IPS DF 19.7 (cell line): ENCODE results near the gene TGFBR1.

Experiments
- DNase-seq: peaks from one replicate; pipeline ENCODE4 v3.0.0-alpha.2; 2013; ENCODE audit warnings: low read depth, low spot score

The TGFBR1 gene

DNA sequence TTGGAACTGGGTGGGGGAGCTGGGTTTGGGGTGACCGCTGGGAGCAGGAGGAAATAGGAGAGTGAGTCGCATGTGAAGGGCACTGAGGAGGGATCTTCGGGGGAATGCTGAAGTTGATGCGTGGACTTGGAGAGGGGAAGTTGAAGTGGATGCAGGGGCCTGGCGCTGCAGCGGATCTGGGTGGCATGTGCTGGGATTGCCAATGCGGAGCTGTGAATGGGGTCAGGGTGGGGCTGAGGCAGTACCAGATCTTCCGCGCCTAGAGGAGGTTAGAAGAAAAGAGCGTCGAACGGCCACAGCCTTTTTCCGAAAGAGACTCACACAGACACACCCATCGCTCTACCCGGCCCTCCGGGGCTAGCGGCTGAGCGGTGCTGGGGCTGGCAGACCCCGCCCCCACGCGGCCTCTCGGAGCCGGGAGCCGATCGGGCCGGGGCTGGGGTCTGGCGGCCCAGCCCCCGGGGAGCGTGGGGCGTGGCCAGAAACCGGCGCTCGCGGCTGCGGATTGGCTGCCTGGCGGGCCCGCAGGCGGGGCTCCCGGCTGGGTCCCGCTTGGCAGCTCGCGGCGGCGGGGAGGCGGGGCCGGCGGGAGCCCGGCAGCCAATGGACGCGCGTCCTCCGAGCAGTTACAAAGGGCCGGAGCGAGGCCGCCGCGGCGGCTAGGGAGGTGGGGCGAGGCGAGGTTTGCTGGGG is at the start of gene TGFBR1:
Gene TGFBR1, plus strand, starts transcription at position 655 of the 693 bp plus-strand sequence. CDS start 93 bp downstream, outside the sequence.
- DNase-seq = peak; percentile 45

GRCh38 chr9:99055384-99055783 is 49.5 kb upstream of the TGFBR1 start:
- no peak for DNase-seq

DNA sequence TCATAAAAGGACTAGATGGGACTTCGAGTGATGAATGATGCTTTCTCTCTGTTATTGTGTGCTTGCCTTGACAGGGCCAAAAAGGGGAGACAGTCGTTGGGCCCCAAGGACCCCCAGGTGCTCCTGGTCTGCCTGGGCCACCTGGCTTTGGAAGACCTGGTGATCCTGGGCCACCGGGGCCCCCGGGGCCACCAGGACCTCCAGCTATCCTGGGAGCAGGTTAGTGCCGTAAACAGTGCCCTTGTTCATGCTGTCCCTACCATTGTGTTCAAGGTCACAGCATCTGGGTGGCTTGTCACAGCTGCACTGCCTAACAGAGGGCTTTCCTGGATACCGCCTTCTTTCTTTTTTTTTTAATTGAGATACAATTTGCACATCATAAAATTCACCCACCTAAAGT is 48.7 kb upstream of the TGFBR1 start:
- DNase-seq = no peak

DNA sequence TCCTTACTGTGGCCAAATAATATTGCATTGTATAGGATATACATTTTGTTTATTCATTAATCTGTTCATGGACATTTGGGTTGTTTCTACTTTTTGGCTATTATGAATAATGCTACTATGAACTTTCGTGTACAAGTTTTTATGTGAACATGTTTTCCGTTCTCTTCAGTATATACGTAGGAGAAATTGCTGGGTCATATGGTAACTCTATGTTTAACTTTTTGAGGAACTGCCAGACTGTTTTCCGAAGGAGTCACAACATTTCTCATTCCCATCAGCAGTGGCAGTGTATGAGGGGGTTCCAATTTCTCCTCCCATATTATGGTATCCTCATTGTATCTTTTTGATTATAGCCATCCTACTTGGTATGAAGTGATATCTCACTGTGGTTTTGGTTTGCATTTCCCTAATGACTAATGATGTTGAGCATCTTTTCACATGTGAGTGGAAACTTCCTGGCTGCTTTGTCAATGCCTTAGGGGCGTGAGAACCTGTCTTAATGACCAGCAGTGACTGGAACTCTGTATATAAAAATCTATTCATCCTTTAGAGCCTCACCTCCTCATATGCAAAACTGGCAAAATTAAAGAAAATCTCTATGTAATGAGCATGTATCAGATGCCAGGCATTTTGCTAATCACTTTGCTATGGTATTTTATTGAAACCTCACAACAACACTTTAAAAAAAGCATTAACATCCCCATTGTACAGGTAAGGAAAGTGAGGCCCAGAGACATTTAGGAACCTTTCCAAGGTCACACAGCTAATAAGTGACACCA is 47.8 kb upstream of the TGFBR1 start:
- DNase-seq = no peak

GRCh38 chr9:99057665-99058625 is 47.0 kb upstream of the TGFBR1 start:
- DNase-seq = no peak

DNA sequence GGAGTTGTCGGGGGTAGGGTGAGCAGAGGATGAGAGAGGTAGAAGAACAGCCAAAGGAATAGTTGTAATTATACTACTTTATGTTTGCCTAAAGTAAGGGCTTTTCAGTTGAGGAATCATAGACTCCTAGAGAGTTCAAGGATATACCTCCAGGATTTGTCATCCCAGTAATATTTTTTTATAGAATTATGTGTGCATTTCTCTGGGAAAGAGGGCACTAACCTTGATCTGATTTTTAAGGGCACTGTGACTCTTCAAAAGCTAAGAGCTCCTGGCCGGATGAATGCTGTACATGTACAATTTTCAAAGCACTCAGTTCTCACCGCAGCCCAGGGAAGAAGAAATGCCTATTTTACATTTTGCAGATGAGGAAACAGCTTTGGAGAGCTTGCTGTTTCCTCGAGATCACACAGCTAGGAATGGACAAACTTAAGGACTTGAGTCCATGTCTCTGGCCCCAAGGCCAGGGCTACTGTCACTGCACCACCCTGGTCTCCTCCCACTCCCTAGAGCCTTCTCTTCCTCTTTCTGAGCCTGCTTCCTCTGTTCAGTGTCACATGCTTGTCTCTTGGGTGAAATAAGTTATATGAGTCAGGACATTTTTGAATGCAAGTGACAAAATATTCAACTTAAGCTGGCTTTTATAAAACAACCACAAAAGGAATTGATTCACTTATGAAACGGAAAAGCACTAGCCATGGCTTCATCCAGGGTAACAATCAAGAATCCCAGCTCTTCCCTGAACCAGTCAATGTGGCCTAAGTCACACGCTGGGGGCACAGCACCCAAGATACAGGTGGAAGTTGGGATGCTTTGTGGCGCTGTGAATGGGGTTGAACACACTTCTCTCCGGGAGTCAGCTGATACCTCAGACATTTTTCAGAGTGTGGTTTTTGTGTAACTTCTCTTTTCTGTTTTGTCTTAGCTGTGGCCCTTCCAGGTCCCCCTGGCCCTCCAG is 45.7 kb upstream of the TGFBR1 start:
- no peak for DNase-seq

GRCh38 chr9:99060621-99061020 is 44.3 kb upstream of the TGFBR1 start:
- no peak for DNase-seq

DNA sequence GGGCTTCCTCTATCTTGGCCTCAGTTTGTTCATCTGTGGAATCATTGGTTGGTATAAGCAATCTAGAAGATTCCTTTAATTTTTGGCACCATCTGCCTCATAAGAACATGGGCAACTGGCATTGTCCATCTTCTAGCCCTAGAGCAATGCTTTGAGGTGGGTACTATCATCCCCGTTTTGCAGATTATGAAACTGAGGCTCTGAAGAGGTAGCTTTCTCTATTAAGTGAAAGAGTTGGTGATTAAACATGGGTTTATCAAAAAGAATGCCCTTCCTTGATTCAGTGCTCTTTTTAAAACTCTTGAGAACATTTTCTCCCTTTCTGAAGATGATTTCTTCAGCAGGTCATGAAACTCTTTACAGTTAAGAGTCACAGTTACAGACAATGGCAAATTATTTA is 42.4 kb upstream of the TGFBR1 start:
- no peak for DNase-seq

DNA sequence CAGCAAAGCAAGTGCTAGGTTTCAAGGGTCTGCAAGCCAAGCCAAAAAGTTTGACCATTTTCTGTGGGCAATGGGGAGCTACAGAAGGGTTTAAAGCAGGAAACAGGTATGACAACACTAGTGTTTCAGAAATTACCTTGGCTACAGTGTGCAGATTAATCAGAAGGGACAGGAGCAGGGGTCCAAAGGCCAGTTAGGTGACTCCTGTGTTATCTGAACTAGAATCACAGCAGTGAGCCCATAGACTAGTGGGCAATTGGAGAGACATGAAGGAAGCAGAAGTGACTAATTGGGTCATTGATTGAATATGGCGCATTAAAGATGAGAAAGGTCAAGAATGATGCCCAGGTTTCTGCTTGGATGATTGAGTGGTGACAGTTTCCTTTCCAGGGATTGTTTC is 41.4 kb upstream of the TGFBR1 start:
- no peak for DNase-seq

DNA sequence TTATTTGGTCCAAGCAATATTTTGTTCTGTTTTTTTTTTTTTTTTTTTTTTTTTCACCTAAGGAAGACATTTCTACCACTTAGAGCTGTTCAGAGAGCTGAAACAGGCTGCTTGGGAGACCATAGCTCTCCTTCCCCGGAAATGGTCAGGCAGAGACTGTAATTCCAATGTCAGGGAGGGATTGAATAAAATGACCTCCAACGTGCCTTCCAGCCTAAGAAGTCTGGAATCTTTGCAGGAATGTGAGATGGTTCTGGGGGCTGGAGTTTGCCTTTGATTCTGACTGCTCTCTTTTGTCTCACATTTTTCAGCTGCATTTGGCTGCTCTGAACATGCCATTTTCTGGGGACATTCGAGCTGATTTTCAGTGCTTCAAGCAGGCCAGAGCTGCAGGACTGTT is 38.3 kb upstream of the TGFBR1 start:
- DNase-seq = no peak

DNA sequence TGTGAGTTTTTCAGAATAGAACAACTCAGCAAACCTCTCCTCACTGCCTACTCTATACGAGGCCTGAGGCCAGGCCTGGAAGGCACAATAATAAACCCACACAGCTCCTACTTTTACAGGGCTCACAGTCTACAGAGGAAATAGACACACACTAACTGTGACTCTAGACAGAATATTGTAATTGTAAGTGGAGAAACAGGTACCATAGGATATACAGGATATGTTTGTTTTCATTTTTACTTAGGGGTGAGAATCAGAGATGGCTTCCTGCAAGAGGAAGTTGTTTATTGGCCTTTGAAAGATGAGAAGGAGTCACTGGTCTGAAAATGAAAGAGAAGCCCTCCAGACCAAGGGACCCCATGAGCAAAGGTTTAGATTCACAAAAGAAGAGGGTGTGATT is 35.8 kb upstream of the TGFBR1 start:
- DNase-seq = no peak

GRCh38 chr9:99069546-99069945 is 35.4 kb upstream of the TGFBR1 start:
- no peak for DNase-seq

DNA sequence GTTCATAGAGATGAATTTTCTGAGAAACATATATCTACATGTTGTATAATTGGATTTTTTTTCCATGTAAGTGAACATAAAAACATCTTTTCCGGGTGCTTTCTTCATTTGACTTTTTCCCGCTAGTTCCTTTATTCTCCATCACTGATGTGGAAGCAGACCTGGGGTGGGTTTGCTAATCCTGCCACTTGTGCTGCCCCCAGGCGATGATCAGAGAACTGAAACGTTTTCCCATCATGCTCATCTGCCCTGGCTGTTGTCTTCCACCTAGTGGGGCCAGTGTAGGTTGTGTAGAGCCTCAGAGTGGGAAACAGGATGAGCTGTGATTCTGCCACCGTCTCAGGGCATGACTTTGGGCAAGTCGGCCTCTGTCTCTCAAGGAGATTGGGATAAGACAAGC is 34.2 kb upstream of the TGFBR1 start:
- no peak for DNase-seq

GRCh38 chr9:99071313-99072039 is 33.4 kb upstream of the TGFBR1 start:
- no peak for DNase-seq

DNA sequence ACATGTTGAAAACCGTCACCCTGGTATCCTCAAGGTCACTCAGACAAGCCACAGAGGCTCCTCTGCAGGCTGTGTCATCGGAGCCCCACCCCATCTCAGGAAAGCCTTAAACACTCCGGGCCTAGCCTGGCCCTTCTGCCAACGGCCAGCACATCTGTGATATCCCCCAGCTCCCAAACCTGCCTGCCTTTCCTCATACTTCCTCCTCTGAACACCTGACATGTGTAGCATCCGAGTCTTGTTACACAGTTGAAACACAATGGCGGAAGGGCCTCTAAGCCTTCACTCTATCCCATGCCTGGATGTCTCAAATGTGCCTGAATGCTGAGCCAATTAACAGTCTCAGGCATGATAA is 32.9 kb upstream of the TGFBR1 start:
- no peak for DNase-seq

GRCh38 chr9:99073347-99073746 is 31.6 kb upstream of the TGFBR1 start:
- no peak for DNase-seq

GRCh38 chr9:99073985-99074901 is 30.7 kb upstream of the TGFBR1 start:
- no peak for DNase-seq

DNA sequence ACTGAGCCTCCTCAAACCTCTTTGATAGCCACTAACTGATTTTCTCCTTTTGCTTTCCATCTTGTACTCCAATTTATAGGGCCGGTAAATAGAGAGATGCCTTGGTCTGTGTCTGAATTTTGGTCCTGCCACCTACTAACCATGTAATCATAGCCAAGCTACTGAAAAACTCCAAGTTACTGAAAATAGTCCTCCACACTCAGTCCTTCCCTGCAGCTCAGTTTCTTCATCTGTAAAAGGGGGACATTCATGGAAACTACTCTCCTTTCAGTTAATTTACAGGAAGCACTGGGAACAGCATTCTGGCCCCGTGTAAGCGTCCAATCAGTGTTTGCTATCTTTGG is 30.0 kb upstream of the TGFBR1 start:
- DNase-seq = no peak

DNA sequence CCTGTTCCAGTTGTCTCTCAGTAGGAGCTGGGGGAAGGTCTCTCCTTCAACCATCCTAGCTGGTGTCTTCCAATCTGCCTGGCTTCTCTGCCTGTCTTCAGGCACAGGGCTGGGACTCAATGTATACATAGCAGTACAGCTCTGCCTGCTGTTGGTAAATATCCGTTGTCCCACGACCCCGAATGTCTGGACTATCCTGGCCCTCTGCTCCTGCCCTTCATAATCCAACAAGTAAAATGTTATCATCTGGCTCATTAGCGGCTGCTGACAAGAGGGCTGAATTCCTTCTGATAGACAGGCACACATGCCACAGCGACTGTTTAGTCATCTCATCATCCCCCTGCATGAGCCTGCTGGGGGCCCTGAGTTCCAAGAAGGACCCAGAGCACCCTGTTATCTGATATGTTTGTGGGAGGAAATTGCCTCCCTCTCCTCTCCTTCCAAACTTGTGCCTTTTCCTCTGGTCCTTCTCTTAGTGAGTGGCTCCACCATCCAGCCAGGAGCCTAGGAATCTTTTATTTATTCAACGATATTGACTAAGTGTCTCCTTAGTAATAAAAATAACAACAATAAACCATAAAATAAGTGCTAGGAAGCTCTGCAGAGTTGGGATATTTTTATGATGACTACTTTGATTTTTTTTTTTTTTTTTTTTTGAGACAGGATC is 29.5 kb upstream of the TGFBR1 start:
- DNase-seq = no peak
